NK-92 treated with Interleukin-12 subunit alpha and Interleukin-12 subunit beta, amount 100 ng/mL, for 24 hours (cell line): ENCODE measurements around the gene LRP1B.

Source experiments
- DNase-seq: peaks from one replicate; lab custom pipeline; 2025; lab: John Stamatoyannopoulos, UW

LRP1B gene

DNA sequence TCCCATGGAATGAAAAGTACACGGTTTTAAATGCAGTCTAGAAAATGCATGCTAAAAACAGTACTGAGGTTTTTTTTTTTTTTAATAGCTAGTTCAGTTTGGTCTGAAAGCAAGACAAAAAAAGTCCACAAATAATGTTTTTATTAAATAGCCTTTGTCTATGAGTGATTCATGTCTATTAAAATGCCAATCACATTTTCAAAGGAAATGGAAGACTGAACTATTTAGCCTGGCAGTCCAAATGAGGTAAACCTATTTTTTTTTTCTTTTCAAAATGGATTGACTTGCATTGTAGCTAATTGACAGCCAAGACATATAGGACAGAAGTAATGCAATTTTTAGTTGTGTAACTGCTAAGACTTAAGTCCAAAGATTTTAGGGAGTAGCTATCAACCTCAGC, 90.3 kb downstream of the LRP1B start:
- DNase-seq = no peak

- DNase-seq = no peak
Measured at GRCh38 chr2:142038826-142039225, 92.0 kb downstream of the LRP1B start.

DNA sequence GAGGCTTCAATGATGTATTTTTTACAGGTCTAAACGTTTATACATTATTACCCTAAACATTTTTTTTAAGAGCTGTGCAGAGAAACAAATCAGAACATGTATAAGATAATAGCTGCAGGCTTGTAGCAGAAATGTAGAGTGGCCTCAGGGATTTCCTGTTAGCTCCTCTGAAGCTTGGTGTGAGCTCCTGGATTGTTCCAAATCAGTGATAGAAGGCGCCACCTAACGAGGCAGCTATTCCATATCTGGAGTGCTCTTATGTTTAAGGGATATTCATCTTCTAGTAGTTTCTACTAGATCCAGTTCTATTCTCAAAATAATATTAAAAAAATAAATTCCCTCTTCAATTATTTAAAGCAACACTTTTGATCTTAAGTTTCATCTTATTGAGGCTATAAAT, 93.1 kb downstream of the LRP1B start:
- DNase-seq = no peak

GRCh38 chr2:142037066-142037465, 93.8 kb downstream of the LRP1B start:
- DNase-seq = no peak

GRCh38 chr2:142033393-142033792, 97.4 kb downstream of the LRP1B start:
- DNase-seq = no peak

- no peak for DNase-seq
Measured at GRCh38 chr2:142031656-142032055, 99.2 kb downstream of the LRP1B start.

- DNase-seq = no peak
Measured at GRCh38 chr2:142030735-142031134, 100.1 kb downstream of the LRP1B start.

DNA sequence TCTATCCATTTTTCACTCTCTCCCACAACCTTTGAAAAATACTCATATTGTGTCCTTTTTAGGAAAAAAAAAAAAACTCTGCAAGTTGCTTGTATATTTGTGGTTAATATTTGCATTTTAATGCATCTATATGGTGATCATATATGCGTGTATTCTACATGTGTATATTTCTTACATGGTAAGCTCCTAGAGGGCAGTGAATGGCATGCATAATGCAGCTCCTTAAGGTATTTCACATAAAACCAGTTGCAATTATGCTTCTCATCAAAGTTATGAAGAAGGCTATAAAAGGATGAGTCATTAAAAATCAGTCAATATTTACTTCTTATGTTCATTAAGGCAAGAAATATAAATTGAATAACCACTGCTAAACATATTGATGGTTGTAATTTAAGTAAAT, 100.8 kb downstream of the LRP1B start:
- DNase-seq = no peak

DNA sequence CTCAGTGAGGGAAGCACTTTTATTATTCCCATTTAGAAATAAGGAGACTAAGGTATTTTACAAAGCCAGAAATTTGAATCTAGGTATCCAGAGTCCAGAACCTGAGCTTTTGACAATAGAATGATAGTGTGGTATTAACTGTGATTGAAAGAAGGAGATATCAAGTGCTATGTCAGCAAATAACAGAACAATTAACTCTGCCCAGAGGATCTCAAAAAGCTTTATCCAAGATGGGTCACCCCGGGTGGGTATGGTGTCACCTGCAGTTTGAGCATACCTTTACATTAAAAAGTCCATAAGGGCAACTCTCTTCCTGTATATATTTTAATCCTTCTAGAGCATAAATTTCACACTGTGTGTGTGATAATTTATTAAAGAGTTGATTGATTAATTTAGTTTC, 105.4 kb downstream of the LRP1B start:
- DNase-seq = no peak

DNA sequence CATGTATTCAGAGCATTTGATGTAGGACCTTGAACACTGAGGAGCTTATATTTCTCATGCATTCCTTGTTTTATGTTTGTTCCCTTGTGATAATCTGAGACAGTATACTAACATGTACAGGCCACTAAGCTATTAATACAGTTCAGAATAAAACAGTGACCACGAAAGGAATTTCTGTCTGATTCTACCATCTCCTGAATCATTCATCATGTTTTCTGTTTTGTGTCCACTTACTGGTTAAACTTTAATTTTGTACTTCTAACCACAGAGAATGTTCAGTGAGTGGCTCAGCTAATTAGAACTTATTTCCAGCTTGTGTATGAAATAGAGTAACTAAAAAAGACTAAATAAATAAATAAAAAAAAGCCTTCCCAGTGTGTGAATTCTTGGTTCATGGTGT, 110.4 kb downstream of the LRP1B start:
- DNase-seq = no peak

- no peak for DNase-seq
Measured at GRCh38 chr2:142014536-142014935, 116.3 kb downstream of the LRP1B start.

DNA sequence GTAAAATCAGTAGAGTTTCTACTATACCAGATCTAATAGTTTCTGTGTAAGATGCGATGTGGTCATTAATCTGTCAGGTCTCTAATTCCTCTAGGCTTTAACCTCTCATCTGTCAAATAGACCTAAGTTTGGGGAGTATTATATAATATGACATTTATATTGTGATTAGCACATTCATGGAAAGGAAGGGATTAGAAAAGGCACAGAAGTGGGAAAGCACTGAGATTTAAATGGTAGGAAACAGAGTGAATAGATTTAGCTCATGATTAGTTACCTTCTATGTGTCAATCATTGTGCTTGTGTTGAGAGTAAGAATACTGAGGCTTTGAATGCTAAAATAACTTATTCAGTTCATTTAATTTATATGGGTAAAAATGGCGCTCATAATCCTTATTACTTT, 118.0 kb downstream of the LRP1B start:
- DNase-seq = no peak

DNA sequence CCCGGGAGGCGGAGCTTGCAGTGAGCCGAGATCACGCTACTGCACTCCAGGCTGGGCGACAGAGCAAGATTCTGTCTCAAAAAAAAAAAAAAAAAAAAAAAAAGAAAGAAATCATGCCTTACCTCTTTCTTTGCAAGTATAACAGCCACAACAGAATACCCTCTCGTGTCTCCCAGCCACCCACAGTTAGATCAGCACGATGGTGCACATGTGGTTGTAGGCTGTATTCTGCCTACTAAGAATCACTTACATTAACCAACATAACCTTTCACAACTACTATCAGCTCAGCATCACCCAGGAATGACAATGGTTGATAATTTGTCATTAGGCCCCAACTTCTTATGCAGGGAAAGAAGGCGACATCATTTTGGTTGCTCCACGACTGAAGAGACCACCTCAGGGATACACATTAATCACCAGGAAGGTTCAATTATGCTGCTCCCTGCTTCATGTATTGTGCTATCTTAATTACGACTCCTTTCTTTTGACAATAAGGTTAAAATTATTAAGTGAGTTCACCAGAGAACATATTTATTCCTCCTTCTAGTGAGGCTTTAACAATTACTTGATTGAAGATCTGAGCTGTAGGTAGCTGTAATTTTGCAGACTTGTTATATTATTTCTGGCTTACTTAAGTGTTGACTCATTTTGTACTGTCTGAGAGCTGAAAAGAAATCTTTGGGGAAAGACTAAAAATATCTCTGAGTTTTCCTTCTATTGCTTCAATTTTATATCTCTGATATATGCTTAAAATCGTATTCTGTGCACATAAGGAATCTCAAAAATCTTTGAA, 120.1 kb downstream of the LRP1B start:
- DNase-seq = no peak

- no peak for DNase-seq
Measured at GRCh38 chr2:142008135-142008744, 122.6 kb downstream of the LRP1B start.

DNA sequence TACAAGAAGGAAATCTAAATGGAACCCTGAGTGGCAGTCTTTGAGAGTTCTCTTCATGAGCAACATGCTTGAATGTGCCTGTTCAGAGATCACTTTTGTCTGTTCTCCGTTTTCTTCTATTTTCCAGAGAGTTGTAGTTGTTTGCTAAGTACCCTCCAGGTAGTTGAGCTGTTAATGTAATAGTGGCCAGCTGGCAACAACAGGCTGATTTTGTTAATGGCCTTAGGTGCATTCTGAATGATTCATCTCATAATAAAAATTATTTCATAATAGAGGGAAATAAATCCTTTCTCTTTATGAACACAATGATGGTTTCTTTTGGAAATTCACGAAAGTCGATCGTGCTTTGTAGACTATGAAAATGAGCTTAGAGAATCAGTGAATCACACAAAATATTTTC, 136.8 kb downstream of the LRP1B start:
- no peak for DNase-seq

DNA sequence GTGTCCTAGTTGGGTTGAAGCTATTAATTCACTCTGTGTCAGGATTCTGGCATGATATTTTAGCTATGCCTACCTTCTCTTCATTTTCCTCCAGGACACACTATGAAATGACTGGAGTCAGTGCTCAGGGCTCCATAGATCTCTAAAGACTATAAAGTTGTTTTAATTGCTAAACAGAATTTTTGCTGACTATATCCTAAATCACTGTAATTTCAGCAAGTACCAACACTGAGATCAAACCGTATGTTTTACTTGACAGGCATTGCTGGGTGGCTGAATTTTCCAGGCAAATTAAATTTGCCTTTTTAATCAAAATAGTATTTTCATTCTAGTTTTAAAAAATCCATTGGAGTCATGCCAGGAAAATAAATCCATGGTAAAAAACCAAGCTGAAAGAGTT, 138.1 kb downstream of the LRP1B start:
- DNase-seq = no peak

DNA sequence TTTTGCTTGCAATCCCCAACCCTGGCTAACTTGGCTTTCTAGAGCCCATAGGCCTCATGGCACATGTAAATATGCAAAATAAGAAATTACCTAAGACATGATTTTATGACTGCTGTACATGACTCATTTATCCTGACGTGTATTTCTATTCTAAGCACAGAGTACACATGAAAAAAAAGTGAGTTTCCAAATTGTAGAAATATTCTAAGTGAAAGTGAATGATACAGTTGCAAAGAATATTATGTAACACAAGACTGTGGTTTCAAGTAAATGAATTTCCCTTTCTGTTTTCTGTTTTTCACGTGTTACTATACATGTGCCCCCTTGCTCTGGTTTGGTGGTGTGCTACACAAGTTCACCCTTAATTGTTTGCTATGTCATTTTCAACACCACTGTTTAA, 162.4 kb downstream of the LRP1B start:
- DNase-seq = no peak

- DNase-seq = no peak
Measured at GRCh38 chr2:141967980-141968379, 162.8 kb downstream of the LRP1B start.

- no peak for DNase-seq
Measured at GRCh38 chr2:141967503-141967902, 163.3 kb downstream of the LRP1B start.

DNA sequence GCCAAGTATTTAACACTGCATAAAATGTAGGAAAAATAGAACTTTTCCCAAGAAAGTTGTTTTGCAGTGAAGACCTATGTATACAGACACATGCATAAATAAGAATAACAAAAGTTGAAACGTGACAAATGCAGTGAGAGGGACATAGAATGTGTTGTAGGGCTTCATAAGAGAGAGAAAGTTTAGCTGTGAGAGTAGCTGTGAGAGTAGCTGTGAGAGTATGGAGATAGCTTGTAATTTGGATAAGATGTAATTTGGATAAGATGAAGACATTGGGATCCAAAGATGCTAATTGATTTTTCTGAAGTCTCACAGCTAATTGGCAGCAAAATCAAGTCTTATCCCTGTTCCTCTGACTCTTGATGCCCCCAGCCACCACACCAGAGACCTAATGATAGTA, 170.9 kb downstream of the LRP1B start:
- DNase-seq = no peak

- DNase-seq = no peak
Measured at GRCh38 chr2:141959016-141959415, 171.8 kb downstream of the LRP1B start.

- no peak for DNase-seq
Measured at GRCh38 chr2:141957827-141958450, 172.9 kb downstream of the LRP1B start.

- DNase-seq = no peak
Measured at GRCh38 chr2:141957321-141957720, 173.5 kb downstream of the LRP1B start.
